Measurements from ENCODE around the gene ANKRD35. TPM values are rescaled to one million over a fixed set of nuclear protein-coding genes. Genes with fewer than 3 reads are reported as not detected.

Gene ANKRD35
- total and polyA plus RNA-seq, 4 donors = 3.8 to 23.6 (median 7.8) TPM

DNA sequence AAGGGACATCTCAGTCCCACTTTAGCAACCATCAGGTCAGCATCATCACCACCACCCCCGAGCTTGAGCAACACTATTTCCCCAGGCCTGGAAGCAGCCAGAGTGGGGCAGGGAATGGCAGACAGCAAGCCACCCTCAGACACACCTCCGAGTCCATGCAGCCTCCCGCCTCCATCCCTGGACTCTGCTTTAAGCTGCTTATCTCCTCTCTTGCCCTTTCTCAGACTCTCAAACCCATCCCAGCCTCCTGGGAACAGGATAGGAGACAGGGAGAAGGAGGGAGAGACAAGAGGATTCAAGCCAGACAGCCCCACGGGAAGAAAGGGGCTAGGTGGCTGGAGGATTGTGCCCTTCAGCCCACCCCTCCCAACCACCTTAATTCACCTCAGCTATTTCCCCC lies 28.5 kb downstream of the ANKRD35 start:
- peaks cover 3 to 12% of the 10 kb centered on the region in 2 donors for H3K36me3 ChIP-seq (ENCODE audit: control insufficient read depth in 1 of 2, insufficient read depth in 2 of 2, low read length in 1 of 2)
- 70 to 75% methylated on average over 4 of the region's 4 CpGs for WGBS, 2 donors
- ATAC-seq (ENCODE audit: low FRiP score) = no peak
- H3K4me1 ChIP-seq (ENCODE audit: control insufficient read depth in 1 of 2, insufficient read depth in 2 of 2, low read length in 2 of 2) = peaks cover 0 to 3% of the 10 kb centered on the region in 2 donors
- DNase-seq = no peak
- H3K27me3 ChIP-seq (ENCODE audit: control insufficient read depth in 1 of 2, insufficient read depth in 2 of 2, low read length in 1 of 2) = no peaks in the 10 kb centered on the region
- no peak overlapping the region for H3K27ac ChIP-seq (ENCODE audit: low read depth in 1 of 2, low read length in 2 of 2)
- intact Hi-C loops (cut with DNase I) = no loop called here
- no peaks in the 10 kb centered on the region for H3K9me3 ChIP-seq (ENCODE audit: control insufficient read depth, low read length)
- no peak overlapping the region for H3K4me3 ChIP-seq (ENCODE audit: low read length in 2 of 2)

DNA sequence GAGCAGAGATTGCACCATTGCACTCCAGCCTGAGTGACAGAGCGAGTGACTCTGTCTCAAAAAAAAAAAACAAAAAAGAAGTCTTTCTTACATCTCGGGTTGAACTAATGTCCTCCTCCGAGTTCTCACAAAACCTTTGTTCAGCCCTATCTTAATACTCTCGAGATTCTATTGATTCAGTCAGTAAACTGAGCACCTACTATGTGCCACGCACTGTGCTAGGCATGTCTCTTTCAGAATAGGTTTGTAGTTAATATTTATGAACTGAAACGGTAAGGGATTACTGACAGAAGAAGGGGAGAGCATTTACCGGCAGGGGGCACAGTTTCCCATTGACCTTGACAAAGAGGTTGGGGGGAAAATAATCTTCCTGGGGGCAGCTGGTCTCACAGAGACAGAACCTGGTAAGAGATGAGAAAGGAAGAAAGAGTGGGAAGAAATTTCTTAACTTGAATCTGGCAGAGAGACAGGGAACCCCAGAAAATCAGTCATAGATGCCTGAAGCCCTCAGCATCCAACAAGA lies 30.2 kb downstream of the ANKRD35 start:
- Histone ChIP-seq H3K36me3 (ENCODE audit: control insufficient read depth in 1 of 2, insufficient read depth in 2 of 2, low read length in 1 of 2) (peaks cover 3 to 12% of the 10 kb centered on the region in 2 donors), H3K27ac (ENCODE audit: low read depth in 1 of 2, low read length in 2 of 2) (no peak overlapping the region), H3K27me3 (ENCODE audit: control insufficient read depth in 1 of 2, insufficient read depth in 2 of 2, low read length in 1 of 2) (no peaks in the 10 kb centered on the region), H3K4me1 (ENCODE audit: control insufficient read depth in 1 of 2, insufficient read depth in 2 of 2, low read length in 2 of 2) (peaks cover 0 to 3% of the 10 kb centered on the region in 2 donors), H3K9me3 (ENCODE audit: control insufficient read depth, low read length) (no peaks in the 10 kb centered on the region), H3K4me3 (ENCODE audit: low read length in 2 of 2) (no peak overlapping the region)
- ATAC-seq (ENCODE audit: low FRiP score) (no peak), DNase-seq (no peak)
- intact Hi-C loops (cut with DNase I) = no loop called here
- 80 to 86% methylated on average over 7 of the region's 7 CpGs for WGBS, 2 donors

DNA sequence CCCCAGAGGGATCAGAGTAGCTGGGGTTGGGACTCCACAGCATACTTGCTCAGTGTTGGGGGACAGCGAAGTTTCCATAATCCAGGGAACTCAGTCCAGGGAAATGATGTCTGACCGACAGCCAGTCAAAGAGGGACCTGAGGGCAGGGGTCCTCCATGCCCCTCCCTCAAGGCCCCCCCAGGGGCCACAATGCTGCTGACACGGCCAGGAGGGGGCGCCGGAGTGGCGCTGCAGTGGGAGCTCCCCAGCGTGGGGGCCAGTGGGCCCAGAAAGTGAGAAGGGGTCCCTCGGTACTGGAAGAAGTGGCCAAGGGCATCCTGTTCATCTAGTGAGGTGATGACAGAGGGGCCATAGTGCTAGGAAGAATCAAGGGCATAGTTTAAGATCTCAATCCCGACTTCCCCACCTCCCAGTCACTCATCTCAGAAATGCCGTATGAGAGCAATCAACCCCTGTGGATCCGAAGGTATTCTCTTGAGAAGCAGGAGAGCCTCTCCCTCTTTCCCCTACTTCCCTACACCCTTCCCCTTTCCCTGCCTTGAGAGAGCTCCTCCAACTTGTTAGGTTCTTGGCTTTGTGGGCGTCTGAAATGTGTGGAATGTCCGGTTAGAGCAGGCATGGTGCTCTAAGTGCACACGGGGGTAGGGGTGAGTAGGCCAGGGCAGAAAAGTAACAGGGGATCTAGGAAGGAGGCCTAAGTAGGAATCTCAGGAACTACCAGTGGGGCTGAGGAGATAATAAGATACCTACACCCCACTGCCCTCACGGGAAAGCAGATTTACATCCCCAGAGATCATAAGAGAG lies 36.1 kb downstream of the ANKRD35 start:
- H3K27me3 ChIP-seq (ENCODE audit: control insufficient read depth in 1 of 2, insufficient read depth in 2 of 2, low read length in 1 of 2) = no peaks in the 10 kb centered on the region
- WGBS, 2 donors = 44 to 46% methylated on average over 15 of the region's 15 CpGs
- ATAC-seq (ENCODE audit: low FRiP score) (no peak), DNase-seq (no peak)
- H3K9me3 ChIP-seq (ENCODE audit: control insufficient read depth, low read length) = no peaks in the 10 kb centered on the region
- no peaks in the 10 kb centered on the region for H3K4me1 ChIP-seq (ENCODE audit: control insufficient read depth in 1 of 2, insufficient read depth in 2 of 2, low read length in 2 of 2)
- H3K4me3 ChIP-seq (ENCODE audit: low read length in 2 of 2) = no peak overlapping the region
- peak overlapping the region; percentile 36 to 79 for H3K27ac ChIP-seq (ENCODE audit: low read depth in 1 of 2, low read length in 2 of 2)
- intact Hi-C loops (cut with DNase I) = loop anchor here (5.0 kb wide), 2 partner anchors 63 to 163 kb away; partner anchors contain the start of gene ITGA10 (in 2 of the 2)
- peaks cover 3 to 7% of the 10 kb centered on the region in 2 donors for H3K36me3 ChIP-seq (ENCODE audit: control insufficient read depth in 1 of 2, insufficient read depth in 2 of 2, low read length in 1 of 2)

DNA sequence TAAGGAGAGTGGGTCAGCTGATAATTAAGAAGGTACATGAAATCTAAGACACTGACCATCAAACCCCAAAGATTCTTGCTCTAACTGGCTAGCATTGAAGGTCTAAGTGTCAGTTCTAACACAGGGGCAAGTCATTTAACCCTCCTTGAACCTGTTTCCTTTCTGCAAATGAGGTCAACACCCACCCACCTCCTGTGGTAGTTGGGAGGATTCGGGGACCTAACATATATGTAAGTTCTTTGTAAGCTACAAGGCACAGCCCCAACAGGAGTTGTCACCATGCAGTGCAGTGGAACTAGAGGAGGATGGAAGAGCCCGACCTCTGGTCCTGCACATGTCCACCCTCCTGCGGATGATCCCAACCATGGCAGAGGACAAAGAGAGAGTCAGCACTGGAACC lies 37.8 kb downstream of the ANKRD35 start:
- intact Hi-C loops (cut with DNase I) = loop anchor here (5.0 kb wide), 2 partner anchors 64 to 164 kb away; partner anchors contain the start of gene ITGA10 (in 2 of the 2)
- ATAC-seq (ENCODE audit: low FRiP score) = no peak
- WGBS, 2 donors = 71% methylated on average over 3 of the region's 3 CpGs

DNA sequence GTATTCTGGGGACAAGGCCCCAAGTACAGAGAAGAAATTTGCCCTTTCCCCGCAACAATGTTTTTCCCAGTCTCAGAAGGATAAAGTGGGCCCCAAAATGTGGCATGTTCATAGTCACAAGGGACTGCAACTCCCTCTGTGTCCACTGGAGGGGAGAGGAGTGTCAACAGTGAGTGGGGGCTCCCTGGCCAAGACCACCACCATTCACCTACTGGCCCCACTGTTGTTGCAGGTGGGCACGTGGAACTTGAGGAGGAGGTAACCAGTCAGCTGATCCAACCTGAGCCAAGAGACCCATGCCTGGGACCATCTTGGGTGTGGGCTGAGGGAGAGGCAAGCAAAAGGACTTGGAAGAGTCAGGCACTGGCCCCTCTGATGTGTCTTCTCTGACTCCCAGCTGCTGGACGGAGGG lies 39.5 kb downstream of the ANKRD35 start:
- no peaks in the 10 kb centered on the region for H3K9me3 ChIP-seq (ENCODE audit: control insufficient read depth, low read length)
- ATAC-seq (ENCODE audit: low FRiP score) = peak; percentile 27
- peaks cover 0 to 3% of the 10 kb centered on the region in 2 donors for H3K36me3 ChIP-seq (ENCODE audit: control insufficient read depth in 1 of 2, insufficient read depth in 2 of 2, low read length in 1 of 2)
- H3K27me3 ChIP-seq (ENCODE audit: control insufficient read depth in 1 of 2, insufficient read depth in 2 of 2, low read length in 1 of 2) = no peaks in the 10 kb centered on the region
- WGBS, 2 donors = 55 to 58% methylated on average over 3 of the region's 3 CpGs
- intact Hi-C loops (cut with DNase I) = loop anchor here (5.0 kb wide), 2 partner anchors 66 to 166 kb away; partner anchors contain the start of gene ITGA10 (in 2 of the 2)
- H3K27ac ChIP-seq (ENCODE audit: low read depth in 1 of 2, low read length in 2 of 2) = peak overlapping the region in 1 of 2 donors; percentile 66
- DNase-seq = peak in 1 of 2 donors; percentile 54
- H3K4me3 ChIP-seq (ENCODE audit: low read length in 2 of 2) = no peak overlapping the region
- no peaks in the 10 kb centered on the region for H3K4me1 ChIP-seq (ENCODE audit: control insufficient read depth in 1 of 2, insufficient read depth in 2 of 2, low read length in 2 of 2)

More for the DNA sequence above, 37.8 kb downstream of the ANKRD35 start:
- Histone ChIP-seq H3K27me3 (ENCODE audit: control insufficient read depth in 1 of 2, insufficient read depth in 2 of 2, low read length in 1 of 2) (no peaks in the 10 kb centered on the region), H3K4me1 (ENCODE audit: control insufficient read depth in 1 of 2, insufficient read depth in 2 of 2, low read length in 2 of 2) (no peaks in the 10 kb centered on the region), H3K9me3 (ENCODE audit: control insufficient read depth, low read length) (no peaks in the 10 kb centered on the region), H3K36me3 (ENCODE audit: control insufficient read depth in 1 of 2, insufficient read depth in 2 of 2, low read length in 1 of 2) (peaks cover 0 to 3% of the 10 kb centered on the region in 2 donors), H3K27ac (ENCODE audit: low read depth in 1 of 2, low read length in 2 of 2) (no peak overlapping the region), H3K4me3 (ENCODE audit: low read length in 2 of 2) (no peak overlapping the region)
- DNase-seq = no peak

DNA sequence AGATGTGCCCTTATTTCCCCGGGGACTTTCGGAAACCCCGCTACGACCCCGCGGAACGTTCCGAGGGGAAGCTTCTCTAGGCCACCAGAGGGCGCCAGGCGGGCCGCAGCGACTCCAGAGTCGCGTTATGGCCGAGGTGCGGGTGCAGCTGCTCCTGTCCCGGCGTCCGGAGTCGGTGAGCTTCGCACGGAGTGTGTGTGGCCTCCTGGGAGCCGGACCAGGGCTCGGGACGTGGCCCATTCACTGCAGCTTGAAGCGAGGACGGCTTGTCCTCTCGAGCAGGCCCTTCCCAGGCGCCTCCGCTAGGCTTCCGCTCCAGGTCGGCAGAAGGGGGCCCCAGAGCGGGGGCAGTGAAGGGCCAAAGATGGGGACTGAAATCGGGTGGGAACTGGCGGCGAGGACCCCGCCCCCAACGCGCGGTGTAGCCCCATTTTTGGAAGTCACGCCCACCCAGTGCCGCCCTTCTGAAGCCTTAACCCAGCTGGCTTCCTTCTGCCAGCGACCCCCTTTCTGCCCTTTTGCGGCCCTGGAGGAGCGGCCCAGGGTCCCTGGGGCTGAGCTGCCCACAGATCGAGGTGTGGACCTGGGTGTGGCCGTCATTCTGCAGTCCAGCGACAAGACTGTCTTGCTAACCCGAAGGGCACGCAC lies 40.0 kb downstream of the ANKRD35 start, which contains the start of gene NUDT17:
Gene NUDT17, plus strand, starts transcription at position 117 of the 648 bp plus-strand sequence. Its CDS starts 11 bp downstream, at position 128.
- peak; percentile 94 for ATAC-seq (ENCODE audit: low FRiP score)
- Histone ChIP-seq H3K27me3 (ENCODE audit: control insufficient read depth in 1 of 2, insufficient read depth in 2 of 2, low read length in 1 of 2) (no peaks in the 10 kb centered on the region), H3K4me3 (ENCODE audit: low read length in 2 of 2) (peak within 1 kb of the TSS; percentile 4 to 12), H3K9me3 (ENCODE audit: control insufficient read depth, low read length) (no peaks in the 10 kb centered on the region), H3K27ac (ENCODE audit: low read depth in 1 of 2, low read length in 2 of 2) (peak within 1 kb of the TSS in 1 of 2 donors; percentile 66), H3K4me1 (ENCODE audit: control insufficient read depth in 1 of 2, insufficient read depth in 2 of 2, low read length in 2 of 2) (no peaks in the 10 kb centered on the region), H3K36me3 (ENCODE audit: control insufficient read depth in 1 of 2, insufficient read depth in 2 of 2, low read length in 1 of 2) (peaks cover 3 to 6% of the 10 kb centered on the region in 2 donors)
- intact Hi-C loops (cut with DNase I) = loop anchor here (5.0 kb wide), 2 partner anchors 67 to 167 kb away; partner anchors contain the start of gene ITGA10 (in 2 of the 2)
- peak; percentile 88 to 95 for DNase-seq
- 1% methylated on average over 46 to 50 of the region's 50 CpGs for WGBS, 2 donors

DNA sequence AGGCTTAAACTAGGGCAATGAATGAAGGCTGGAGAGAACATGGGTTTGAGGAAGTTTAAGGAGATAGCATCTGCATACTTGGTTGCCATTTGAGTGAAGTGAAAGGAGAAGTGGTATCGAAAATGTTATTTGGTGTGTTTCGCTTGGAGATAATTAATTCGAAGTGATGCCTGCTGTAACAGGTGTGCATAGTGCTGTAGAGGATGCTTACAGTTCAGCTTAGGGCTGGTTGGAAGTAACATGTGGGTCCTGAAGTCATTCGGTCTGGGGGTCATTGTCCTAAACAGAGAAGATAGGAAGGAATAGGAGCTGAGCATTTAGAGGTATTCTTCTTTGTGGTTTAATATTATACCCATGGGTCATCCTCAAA lies 40.5 kb downstream of the ANKRD35 start:
- no peak for ATAC-seq (ENCODE audit: low FRiP score)
- no peaks in the 10 kb centered on the region for H3K4me1 ChIP-seq (ENCODE audit: control insufficient read depth in 1 of 2, insufficient read depth in 2 of 2, low read length in 2 of 2)
- H3K27ac ChIP-seq (ENCODE audit: low read depth in 1 of 2, low read length in 2 of 2) = no peak overlapping the region
- 6 to 10% methylated on average over 4 of the region's 4 CpGs for WGBS, 2 donors
- H3K36me3 ChIP-seq (ENCODE audit: control insufficient read depth in 1 of 2, insufficient read depth in 2 of 2, low read length in 1 of 2) = peaks cover 3 to 4% of the 10 kb centered on the region in 2 donors
- no peaks in the 10 kb centered on the region for H3K27me3 ChIP-seq (ENCODE audit: control insufficient read depth in 1 of 2, insufficient read depth in 2 of 2, low read length in 1 of 2)
- H3K9me3 ChIP-seq (ENCODE audit: control insufficient read depth, low read length) = no peaks in the 10 kb centered on the region
- H3K4me3 ChIP-seq (ENCODE audit: low read length in 2 of 2) = no peak overlapping the region
- DNase-seq = no peak
- intact Hi-C loops (cut with DNase I) = loop anchor here (5.0 kb wide), 2 partner anchors 67 to 167 kb away; partner anchors contain the start of gene ITGA10 (in 2 of the 2)

DNA sequence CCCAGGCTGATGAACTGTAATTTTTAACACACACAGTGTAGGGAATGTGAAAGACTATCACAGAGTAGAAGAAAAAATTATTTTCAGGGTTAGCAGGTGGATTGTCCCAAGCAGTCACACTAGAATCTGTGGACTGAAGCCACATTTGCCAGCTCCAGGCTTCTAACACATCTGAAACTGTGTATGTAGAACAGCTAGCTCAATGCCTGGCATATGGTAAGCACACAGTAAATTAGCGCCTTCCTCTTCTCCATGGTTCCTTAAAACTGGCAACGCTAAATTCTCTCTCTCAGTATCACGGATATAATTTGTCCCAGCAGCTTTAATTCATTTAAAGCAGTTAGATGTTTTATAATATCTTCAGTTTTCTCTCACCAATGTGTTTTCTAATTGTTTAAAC lies 42.6 kb downstream of the ANKRD35 start:
- intact Hi-C loops (cut with DNase I) = no loop called here
- 94 to 95% methylated on average over 3 of the region's 3 CpGs for WGBS, 2 donors
- H3K4me3 ChIP-seq (ENCODE audit: low read length in 2 of 2) = no peak overlapping the region
- H3K9me3 ChIP-seq (ENCODE audit: control insufficient read depth, low read length) = no peaks in the 10 kb centered on the region
- ATAC-seq (ENCODE audit: low FRiP score) (no peak), DNase-seq (no peak)
- H3K4me1 ChIP-seq (ENCODE audit: control insufficient read depth in 1 of 2, insufficient read depth in 2 of 2, low read length in 2 of 2) = no peaks in the 10 kb centered on the region
- H3K27me3 ChIP-seq (ENCODE audit: control insufficient read depth in 1 of 2, insufficient read depth in 2 of 2, low read length in 1 of 2) = no peaks in the 10 kb centered on the region
- H3K27ac ChIP-seq (ENCODE audit: low read depth in 1 of 2, low read length in 2 of 2) = no peak overlapping the region
- peaks cover 4 to 5% of the 10 kb centered on the region in 2 donors for H3K36me3 ChIP-seq (ENCODE audit: control insufficient read depth in 1 of 2, insufficient read depth in 2 of 2, low read length in 1 of 2)
